HL-60 (cell line): ENCODE data around the gene CYREN.

ENCODE experiments used
- CTCF ChIP-seq: IDR thresholded peaks from one replicate; pipeline ENCODE4 v1.5.1; 2011; ENCODE audit warnings: low read length, control low read depth, inconsistent platforms; ENCODE audit not compliant: insufficient read depth
- GABPA ChIP-seq: IDR thresholded peaks from 2 replicates; pipeline ENCODE4 v1.6.1; 2012; ENCODE audit warnings: low read depth

- TF ChIP-seq CTCF (no peak), GABPA (no peak)
Measured at GRCh38 chr7:135160098-135160857, 10.2 kb downstream of the CYREN start.
